HS-5 (cell line): ENCODE measurements around the gene PDE4C.

Experiments used
- DNase-seq: peaks from one replicate; pipeline ENCODE4 v3.0.0-alpha.2; 2012; ENCODE audit warnings: low read depth

Gene PDE4C

DNA sequence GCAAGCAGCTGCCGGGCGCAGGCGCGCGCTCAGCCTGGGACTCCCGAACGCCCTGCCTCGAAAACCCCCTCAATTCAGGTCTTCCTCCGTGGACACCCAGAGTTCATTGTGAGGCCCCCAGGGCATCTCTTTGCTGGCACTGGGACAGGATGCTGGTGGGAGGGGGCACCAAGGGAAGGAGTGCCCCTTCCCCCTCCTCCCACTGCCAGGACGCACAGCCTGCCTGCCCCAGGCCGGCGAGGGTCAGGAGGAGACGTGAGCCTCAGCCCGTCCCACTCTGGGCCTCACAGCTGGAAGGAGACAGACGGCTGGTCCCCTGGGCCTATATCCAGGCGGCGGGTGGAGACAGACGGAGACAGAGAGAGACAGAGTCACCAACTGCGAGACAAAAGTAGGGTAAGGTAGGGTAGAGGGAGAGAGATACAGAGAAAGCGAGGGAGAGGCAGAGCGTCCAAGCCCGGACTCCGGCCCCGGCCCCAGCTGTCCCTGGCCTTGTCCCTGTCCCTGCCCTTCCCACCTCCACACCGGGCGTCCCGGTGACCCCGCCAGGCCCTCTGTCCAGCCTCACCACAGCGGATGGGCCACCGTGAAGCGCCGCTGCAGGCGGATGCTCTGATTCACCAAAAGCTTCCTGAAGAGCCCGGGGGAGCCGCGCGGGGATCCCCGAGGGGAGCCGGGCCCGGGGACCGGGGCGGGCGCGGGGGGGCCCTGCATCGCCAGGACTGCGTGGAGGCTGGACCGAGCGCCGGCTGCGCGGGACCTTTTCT lies at the start of gene PDE4C:
Gene PDE4C (minus strand): TSS at position 737 of the 767 bp plus-strand sequence. CDS start 23 bp downstream, at position 714.
- no peak for DNase-seq

DNA sequence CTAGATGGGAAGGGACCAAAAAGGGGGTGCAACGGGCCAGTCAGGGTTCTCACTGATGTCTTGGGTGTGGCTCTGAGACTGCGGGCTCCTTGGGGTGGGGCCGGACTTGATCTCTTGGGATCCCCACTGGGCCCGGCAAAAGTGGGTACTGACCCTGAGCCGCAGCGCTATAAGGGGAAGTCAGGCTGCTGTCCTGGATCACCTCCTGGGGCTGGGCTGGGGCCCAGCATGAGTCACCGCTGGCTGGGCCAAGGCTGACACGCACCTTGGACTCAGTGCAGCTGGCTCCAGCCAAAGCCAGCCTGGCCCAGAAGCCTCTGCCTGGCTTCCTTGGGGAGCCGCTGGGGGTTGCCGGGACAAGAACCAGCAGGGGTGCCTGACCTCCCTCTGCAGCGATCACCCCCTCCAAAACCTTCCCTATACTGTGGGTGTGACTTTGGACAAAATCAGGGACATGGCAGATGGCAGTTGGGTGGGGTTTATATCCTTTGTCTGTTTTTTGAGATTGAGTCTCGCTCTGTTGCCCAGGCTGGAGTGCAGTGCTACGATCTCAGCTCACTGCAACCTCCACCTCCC lies 48.6 kb upstream of the PDE4C start:
- DNase-seq = peak; percentile 58

GRCh38 chr19:18274219-18274780 lies 48.1 kb upstream of the PDE4C start, which contains the start of gene IQCN:
Gene IQCN (minus strand): TSS chr19:18274452. CDS start chr19:18269478, 4,974 bp downstream.
- DNase-seq = no peak

DNA sequence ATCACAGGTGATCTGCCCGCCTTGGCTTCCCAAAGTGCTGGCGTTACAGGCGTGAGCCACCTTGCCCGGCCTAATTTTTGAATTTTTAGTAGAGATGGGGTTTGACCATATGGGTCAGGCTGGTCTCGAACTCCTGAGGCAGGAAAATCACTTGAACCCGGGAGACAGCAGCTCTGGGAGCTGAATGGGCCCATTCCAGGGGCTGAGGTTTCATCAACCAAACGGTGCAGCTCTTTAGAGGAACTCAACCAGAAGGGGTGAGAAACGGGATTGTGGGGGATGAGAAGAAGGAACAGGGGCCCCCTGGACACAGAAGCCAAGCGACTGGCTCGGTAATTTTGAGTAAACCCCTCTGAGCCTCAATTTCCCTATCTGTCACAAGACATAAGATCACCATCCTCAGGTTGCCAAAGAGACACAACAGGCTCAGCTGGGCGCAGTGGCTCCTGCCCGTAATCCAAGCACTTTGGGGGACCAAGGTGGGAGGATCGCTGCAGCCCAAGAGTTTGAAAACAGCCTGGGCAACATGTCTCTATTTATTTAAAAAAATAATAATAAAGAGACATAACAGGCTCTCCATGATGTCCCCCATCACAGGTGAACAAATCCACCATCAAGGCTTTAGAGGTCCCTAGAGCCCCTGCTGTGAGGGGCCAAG lies 47.5 kb upstream of the PDE4C start:
- no peak for DNase-seq

GRCh38 chr19:18271433-18271841 lies 45.2 kb upstream of the PDE4C start:
- no peak for DNase-seq

DNA sequence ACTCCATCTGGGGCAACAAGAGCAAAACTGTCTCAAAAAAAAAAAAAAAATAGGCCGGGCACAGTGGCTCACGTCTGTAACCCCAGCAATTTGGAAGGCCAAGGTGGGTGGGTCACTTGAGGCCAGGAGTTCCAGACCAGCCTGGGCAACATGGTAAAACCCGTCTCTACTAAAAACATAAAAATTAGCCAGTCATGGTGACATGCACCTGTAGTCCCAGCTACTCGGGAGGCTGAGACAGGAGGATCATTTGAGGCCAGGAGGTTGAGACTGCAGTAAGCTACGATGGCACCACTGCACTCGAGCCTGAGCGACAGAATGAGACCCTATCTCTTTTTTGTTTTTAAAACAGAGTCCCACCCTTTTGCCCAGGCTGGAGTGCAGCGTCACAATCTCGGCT lies 44.1 kb upstream of the PDE4C start:
- no peak for DNase-seq

- no peak for DNase-seq
Observed at GRCh38 chr19:18269070-18269723, 43.0 kb upstream of the PDE4C start.

GRCh38 chr19:18266771-18267686 lies 40.8 kb upstream of the PDE4C start:
- DNase-seq = no peak

- DNase-seq = no peak
Observed at GRCh38 chr19:18265582-18265981, 39.3 kb upstream of the PDE4C start.

DNA sequence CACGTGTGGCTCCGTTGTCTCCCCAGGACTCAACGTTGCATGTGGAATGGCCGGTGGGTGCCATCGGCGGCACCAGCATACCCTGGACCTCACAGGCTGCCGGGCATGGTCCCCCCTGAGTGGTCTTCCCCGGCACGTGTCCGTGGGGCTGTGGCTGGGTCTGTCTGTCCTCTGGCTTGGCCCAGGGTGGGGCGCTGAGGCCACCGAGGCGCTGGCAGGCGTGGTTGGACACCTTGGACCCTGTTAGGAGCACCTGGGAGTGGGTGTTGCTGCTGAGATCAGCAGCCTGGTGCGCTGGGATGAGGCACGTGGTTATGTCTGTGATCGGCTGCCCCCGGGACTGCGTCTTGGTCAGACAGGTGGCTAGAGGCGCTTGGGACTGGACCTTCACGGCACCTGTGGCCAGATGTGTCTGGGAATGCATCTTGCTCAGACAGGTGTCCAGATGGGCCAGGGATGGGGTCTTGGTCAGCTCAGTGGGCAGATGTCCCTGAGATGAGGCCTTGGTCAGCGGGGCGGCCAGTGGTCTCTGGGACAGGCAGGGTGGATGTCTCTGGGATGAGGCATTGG lies 38.8 kb upstream of the PDE4C start:
- DNase-seq = no peak

GRCh38 chr19:18264137-18264854 lies 38.1 kb upstream of the PDE4C start:
- DNase-seq = no peak

- DNase-seq = no peak
Observed at GRCh38 chr19:18263324-18264136, 37.3 kb upstream of the PDE4C start.

GRCh38 chr19:18262917-18263316 lies 36.7 kb upstream of the PDE4C start:
- no peak for DNase-seq

- no peak for DNase-seq
Observed at GRCh38 chr19:18262144-18262543, 35.9 kb upstream of the PDE4C start.

- no peak for DNase-seq
Observed at GRCh38 chr19:18261474-18261873, 35.2 kb upstream of the PDE4C start.

GRCh38 chr19:18259893-18260292 lies 33.7 kb upstream of the PDE4C start:
- no peak for DNase-seq

- DNase-seq = no peak
Observed at GRCh38 chr19:18257503-18258470, 31.5 kb upstream of the PDE4C start.
